Activated CD4-positive, CD25-positive, alpha-beta regulatory T cell treated with anti-CD3 and anti-CD28 coated beads, Interleukin-2, amount 50 U/mL, for 16 hours (primary cell): ENCODE results near the gene NBPF9.
"Not testable (repeated sequence)": the region's sequence is repeated elsewhere in the genome, so short reads cannot be mapped to it uniquely, and the experiment has no call there.

ENCODE experiments used
- DNase-seq: peaks from one replicate; pipeline ENCODE4 v3.0.0-alpha.2; 2020; ENCODE audit warnings: low read depth, low spot score

The NBPF9 gene

GRCh38 chr1:149012599-149012998 is 90.8 kb downstream of the NBPF9 start:
- not testable (repeated sequence) for DNase-seq

- not testable (repeated sequence) for DNase-seq
Measured at GRCh38 chr1:149009761-149010160, 93.6 kb downstream of the NBPF9 start.

- not testable (repeated sequence) for DNase-seq
Measured at GRCh38 chr1:149008769-149009168, 94.6 kb downstream of the NBPF9 start.

GRCh38 chr1:149008326-149008725 is 95.0 kb downstream of the NBPF9 start:
- DNase-seq: not testable (repeated sequence)
